NB4 (cell line): ENCODE measurements around the gene MAP3K4.

Source experiments
- CTCF ChIP-seq: IDR thresholded peaks from one replicate; pipeline ENCODE4 v1.5.1; 2012; ENCODE audit warnings: low read depth, low read length
- MAX ChIP-seq: IDR thresholded peaks from 2 replicates; pipeline ENCODE4 v1.6.1; 2011; ENCODE audit warnings: low read depth, low read length
- MYC ChIP-seq: IDR thresholded peaks from 2 replicates; pipeline ENCODE4 v1.6.1; 2011; ENCODE audit warnings: low read depth, low read length
- POLR2A ChIP-seq: IDR thresholded peaks from 2 replicates; pipeline ENCODE4 v1.6.1; 2011; ENCODE audit warnings: mild to moderate bottlenecking; ENCODE audit not compliant: insufficient read length; ENCODE audit errors: extremely low read depth

GRCh38 chr6:161166677-161167076, 175.1 kb downstream of the MAP3K4 start:
- TF ChIP-seq POLR2A: no peak
- TF ChIP-seq CTCF: no peak
- TF ChIP-seq MAX: no peak
- no peak for TF ChIP-seq MYC
